ENCODE results near the gene SSTR3.
"Not testable (repeated sequence)": the region's sequence is repeated elsewhere in the genome, so short reads cannot be mapped to it uniquely, and the experiment has no call there.

- TF ChIP-seq CTCF (IDR thresholded peaks at IDR 0.05); EZH2 (IDR thresholded peaks at IDR 0.05; ENCODE audit: borderline replicate concordance, insufficient read depth, low read depth, low read length, poor library complexity, severe bottlenecking): not testable (repeated sequence)
Measured at GRCh38 chr22:37201443-37201820, 10.8 kb downstream of the SSTR3 start.

Measured in B cell (primary cell).